ENCODE data around the gene ZNF644. TPM values are rescaled to one million over a fixed set of nuclear protein-coding genes. Genes with fewer than 3 reads are reported as not detected.

Gene ZNF644
- total RNA-seq, 2 donors from 2014 or later: 36.3 to 54.3 TPM

GRCh38 chr1:90990779-90991178 is 31.1 kb downstream of the ZNF644 start:
- Histone ChIP-seq H3K36me3 (no peaks in the 10 kb centered on the region), H3K27me3 (replicated peaks; ENCODE audit: insufficient read depth) (no peaks in the 10 kb centered on the region), H3K9me3 (no peaks in the 10 kb centered on the region), H3K4me1 (replicated peaks) (no peaks in the 10 kb centered on the region), H3K4me3 (no peak overlapping the region), H3K27ac (no peak overlapping the region)
- no peak for DNase-seq (ENCODE audit: low spot score)
- intact Hi-C loops (cut with DNase I): no loop called here
- TF ChIP-seq POLR2AphosphoS5 (IDR thresholded peaks at IDR 0.05): no peak
- no peak for TF ChIP-seq CTCF (IDR thresholded peaks at IDR 0.05)
- TF ChIP-seq POLR2A (IDR thresholded peaks at IDR 0.05): no peak
- WGBS: 93% methylated on average over 4 of the region's 4 CpGs

- Histone ChIP-seq H3K4me1 (replicated peaks) (no peaks in the 10 kb centered on the region), H3K4me3 (no peak overlapping the region), H3K27ac (no peak overlapping the region), H3K27me3 (replicated peaks; ENCODE audit: insufficient read depth) (no peaks in the 10 kb centered on the region), H3K36me3 (no peaks in the 10 kb centered on the region), H3K9me3 (no peaks in the 10 kb centered on the region)
- TF ChIP-seq CTCF (IDR thresholded peaks at IDR 0.05) (no peak), POLR2A (IDR thresholded peaks at IDR 0.05) (no peak), POLR2AphosphoS5 (IDR thresholded peaks at IDR 0.05) (no peak)
- no peak for DNase-seq (ENCODE audit: low spot score)
- intact Hi-C loops (cut with DNase I): no loop called here
Measured at GRCh38 chr1:90989990-90990389, 31.8 kb downstream of the ZNF644 start.

GRCh38 chr1:90989302-90989701 is 32.5 kb downstream of the ZNF644 start:
- no peak for DNase-seq (ENCODE audit: low spot score)
- intact Hi-C loops (cut with DNase I): no loop called here
- TF ChIP-seq CTCF (IDR thresholded peaks at IDR 0.05) (no peak), POLR2A (IDR thresholded peaks at IDR 0.05) (no peak), POLR2AphosphoS5 (IDR thresholded peaks at IDR 0.05) (no peak)

GRCh38 chr1:90987841-90988240 is 34.0 kb downstream of the ZNF644 start:
- no peaks in the 10 kb centered on the region for H3K36me3 ChIP-seq
- intact Hi-C loops (cut with DNase I): no loop called here
- no peak overlapping the region for H3K4me3 ChIP-seq
- H3K9me3 ChIP-seq: no peaks in the 10 kb centered on the region
- no peak for DNase-seq (ENCODE audit: low spot score)
- WGBS: 93% methylated on average over 2 of the region's 2 CpGs
- H3K27ac ChIP-seq: no peak overlapping the region
- H3K4me1 ChIP-seq (replicated peaks): no peaks in the 10 kb centered on the region
- TF ChIP-seq CTCF (IDR thresholded peaks at IDR 0.05): no peak
- TF ChIP-seq POLR2A (IDR thresholded peaks at IDR 0.05): no peak
- TF ChIP-seq POLR2AphosphoS5 (IDR thresholded peaks at IDR 0.05): no peak
- no peaks in the 10 kb centered on the region for H3K27me3 ChIP-seq (replicated peaks; ENCODE audit: insufficient read depth)

More at GRCh38 chr1:90989302-90989701, 32.5 kb downstream of the ZNF644 start:
- WGBS: over 99% methylated on average over 4 of the region's 4 CpGs
- no peaks in the 10 kb centered on the region for H3K4me1 ChIP-seq (replicated peaks)
- H3K27ac ChIP-seq: no peak overlapping the region
- H3K9me3 ChIP-seq: no peaks in the 10 kb centered on the region
- H3K36me3 ChIP-seq: no peaks in the 10 kb centered on the region
- H3K4me3 ChIP-seq: no peak overlapping the region
- H3K27me3 ChIP-seq (replicated peaks; ENCODE audit: insufficient read depth): no peaks in the 10 kb centered on the region

GRCh38 chr1:90986953-90987352 is 34.9 kb downstream of the ZNF644 start:
- intact Hi-C loops (cut with DNase I): no loop called here
- no peak for DNase-seq (ENCODE audit: low spot score)
- no peaks in the 10 kb centered on the region for H3K4me1 ChIP-seq (replicated peaks)
- no peak overlapping the region for H3K4me3 ChIP-seq
- no peaks in the 10 kb centered on the region for H3K36me3 ChIP-seq
- WGBS: 93% methylated on average over 2 of the region's 2 CpGs
- H3K27ac ChIP-seq: no peak overlapping the region
- no peaks in the 10 kb centered on the region for H3K9me3 ChIP-seq
- TF ChIP-seq POLR2AphosphoS5 (IDR thresholded peaks at IDR 0.05) (no peak), CTCF (IDR thresholded peaks at IDR 0.05) (no peak), POLR2A (IDR thresholded peaks at IDR 0.05) (no peak)
- no peaks in the 10 kb centered on the region for H3K27me3 ChIP-seq (replicated peaks; ENCODE audit: insufficient read depth)

Measured in prostate gland (tissue), 2 donors.